HG03558 (cell line): ENCODE measurements around the gene GRB10.

ENCODE experiments used
- ATAC-seq: cut with Tn5 transposase; IDR thresholded peaks from one replicate; pipeline ENCODE4 v1.9.1; 2021; ENCODE audit warnings: moderate number of reproducible peaks; ENCODE audit not compliant: unreplicated experiment; ENCODE audit errors: extremely low read depth

The GRB10 gene

GRCh38 chr7:50805447-50806125 lies 22.9 kb upstream of the GRB10 start:
- ATAC-seq = no peak

- no peak for ATAC-seq
Observed at GRCh38 chr7:50803359-50804337, 21.0 kb upstream of the GRB10 start.

DNA sequence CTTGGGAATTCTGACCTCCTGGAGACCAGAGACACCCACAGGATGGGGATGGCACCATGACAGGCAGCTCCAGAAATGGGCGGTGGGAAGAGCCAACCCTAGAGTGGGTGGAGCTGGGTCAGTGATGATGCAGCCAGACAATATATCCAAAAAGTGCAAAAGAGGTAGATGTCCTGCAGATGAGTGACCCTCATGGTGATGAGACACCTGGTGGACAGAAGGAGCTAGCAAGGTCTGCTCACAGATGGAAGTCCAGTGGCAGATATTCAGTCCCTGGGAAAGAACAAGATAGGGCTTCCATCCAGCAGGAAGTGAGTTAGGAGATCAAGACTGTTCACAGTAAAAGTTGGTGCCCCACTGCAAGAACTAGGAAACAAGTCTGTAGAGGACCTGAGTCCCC lies 19.2 kb upstream of the GRB10 start:
- no peak for ATAC-seq

DNA sequence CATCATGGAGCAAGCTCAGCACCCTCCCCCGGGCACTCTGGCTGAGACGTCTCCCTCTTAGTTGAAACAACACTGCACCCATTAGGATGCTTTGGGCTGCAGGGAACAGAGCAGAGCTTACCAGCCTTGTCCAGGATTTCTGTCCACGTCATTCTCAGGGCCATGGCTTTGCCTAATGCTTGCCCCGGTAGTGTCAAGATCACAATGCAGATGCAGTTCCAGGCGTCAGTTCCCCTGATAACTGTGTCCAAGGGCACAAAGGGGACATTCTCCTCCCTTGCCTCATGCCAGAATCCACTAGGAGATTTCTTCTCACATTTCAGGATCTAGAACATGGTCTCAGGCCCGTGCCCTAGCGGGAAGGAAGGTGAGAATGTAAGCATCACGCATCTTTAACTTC lies 17.2 kb upstream of the GRB10 start:
- ATAC-seq = no peak

GRCh38 chr7:50798126-50798525 lies 15.4 kb upstream of the GRB10 start:
- no peak for ATAC-seq

DNA sequence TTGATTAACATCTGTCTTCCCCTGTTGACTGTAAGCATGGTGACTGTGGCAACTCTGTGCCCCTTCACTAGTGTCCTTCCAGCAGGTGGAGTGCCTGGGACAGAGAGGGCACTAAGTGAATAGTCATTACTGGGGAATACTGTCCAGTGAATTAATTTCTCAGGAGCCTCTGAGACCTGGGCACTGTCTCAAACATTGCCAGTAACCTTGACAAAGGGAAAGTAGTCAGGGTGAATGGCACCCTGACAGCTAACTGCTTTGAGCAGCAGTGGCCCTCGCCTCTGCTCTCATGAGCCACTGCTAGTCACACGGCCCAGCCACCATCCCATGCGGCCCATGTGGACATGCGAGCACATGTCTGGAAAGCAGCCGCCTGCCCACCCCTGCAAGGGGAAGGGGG lies 13.1 kb upstream of the GRB10 start:
- no peak for ATAC-seq

DNA sequence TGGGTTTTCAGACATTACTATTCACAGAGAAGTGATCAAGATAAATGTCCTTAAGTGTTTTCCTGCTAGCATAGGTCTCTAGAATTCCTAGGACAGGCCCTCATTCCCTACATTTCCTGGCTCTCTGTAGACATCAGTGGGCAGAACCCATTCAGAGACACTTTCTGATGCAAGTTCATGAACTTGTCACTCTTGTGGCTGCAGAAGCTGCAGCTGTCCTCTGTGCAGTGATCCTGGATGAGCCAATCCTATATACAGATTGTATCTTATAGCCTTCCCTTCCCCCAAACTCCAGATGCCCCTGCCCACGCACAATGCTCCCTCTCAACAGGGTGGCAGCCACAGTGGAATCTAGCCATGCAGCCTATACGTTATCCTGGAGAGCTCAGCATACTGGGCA lies 12.6 kb upstream of the GRB10 start:
- ATAC-seq = no peak

DNA sequence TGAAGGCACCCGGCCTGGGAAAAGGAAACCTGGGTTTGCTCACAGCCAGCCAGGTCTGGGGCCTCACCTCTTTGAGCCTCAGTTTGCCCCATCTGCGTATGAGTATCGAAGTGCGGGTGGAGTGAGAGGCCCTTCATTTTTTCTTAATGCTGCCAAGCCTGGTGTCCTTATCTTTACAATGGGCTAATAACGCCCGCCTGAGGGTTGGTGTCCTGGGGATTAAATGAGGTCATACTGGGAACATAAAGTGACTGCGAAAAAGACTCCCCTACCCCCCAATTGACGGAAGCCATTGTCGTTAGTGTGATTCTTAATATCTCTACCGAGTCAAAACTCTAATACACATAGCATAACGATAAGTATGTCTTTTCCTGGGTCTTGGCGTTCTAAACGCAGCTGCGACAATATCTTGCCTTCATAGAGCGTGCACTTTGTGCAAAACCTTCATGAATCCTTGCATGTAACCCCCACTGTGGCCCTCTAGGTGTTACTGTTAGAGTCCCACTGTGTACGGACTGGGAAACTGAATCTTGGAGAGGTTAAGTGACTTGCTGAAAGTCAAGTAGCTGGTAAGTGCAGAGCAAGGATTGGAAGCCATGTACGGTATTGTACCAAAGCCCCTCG lies 11.4 kb upstream of the GRB10 start:
- no peak for ATAC-seq

DNA sequence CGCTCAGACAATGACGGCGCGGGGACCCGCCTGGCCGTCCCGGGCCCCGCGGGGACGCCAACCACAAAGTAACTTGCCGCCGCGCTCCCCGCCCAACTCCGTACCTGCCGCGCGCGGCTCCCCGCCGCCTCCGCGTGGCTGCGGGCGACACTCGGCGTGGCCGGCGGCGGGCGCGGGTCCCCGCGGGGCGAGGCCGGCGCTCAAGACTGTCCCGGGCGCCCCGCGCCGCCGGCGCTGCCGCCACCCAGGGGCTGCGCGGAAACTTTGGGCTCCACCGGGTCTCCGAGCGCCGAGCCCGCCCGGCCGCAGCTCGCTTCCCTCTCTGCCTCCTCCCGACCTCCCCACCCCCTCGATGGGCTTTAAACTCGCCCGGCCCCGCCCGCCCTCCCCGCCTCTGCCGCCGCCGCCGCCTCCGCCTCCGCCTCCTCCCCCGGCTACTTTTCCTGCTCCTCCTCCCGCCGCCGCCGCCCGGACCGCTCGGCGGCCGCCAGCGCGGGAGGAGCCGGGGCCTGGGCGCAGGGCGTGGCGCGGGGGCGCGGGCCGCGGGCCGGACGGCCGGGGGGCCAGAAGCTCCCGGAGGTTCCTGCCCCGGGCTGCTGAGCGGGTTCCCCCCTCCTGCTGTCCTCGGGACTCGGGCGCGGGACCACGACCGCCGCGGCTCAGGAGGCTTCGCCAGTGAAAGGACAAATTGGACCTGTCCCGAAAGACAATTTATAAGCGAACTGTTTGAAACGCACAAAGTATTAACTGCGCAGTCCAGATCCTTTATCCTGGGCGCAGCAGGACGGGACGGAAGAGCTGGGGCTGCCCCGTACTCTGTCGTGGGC lies 10.6 kb upstream of the GRB10 start:
- no peak for ATAC-seq

GRCh38 chr7:50792342-50793119 lies 9.8 kb upstream of the GRB10 start:
- ATAC-seq = no peak

DNA sequence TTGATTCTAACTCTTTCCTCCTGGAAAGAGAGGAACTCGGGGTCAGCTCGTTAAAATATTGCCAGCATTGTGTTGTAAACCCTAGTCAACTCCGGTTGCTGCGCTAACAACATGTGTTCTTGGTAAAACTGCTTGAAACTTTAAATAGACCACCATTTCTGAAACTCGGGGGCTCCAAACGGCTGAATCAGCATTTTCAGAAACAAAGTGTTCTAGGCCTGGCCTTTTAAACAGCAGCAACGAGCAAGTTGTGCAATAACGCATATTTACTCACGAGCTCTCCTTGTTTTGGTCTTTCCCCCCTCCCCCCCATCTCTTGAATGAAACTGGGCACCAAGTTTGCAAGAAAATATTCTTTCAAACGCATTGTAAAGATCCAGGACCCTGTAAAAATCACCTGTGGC lies 9.2 kb upstream of the GRB10 start:
- no peak for ATAC-seq

DNA sequence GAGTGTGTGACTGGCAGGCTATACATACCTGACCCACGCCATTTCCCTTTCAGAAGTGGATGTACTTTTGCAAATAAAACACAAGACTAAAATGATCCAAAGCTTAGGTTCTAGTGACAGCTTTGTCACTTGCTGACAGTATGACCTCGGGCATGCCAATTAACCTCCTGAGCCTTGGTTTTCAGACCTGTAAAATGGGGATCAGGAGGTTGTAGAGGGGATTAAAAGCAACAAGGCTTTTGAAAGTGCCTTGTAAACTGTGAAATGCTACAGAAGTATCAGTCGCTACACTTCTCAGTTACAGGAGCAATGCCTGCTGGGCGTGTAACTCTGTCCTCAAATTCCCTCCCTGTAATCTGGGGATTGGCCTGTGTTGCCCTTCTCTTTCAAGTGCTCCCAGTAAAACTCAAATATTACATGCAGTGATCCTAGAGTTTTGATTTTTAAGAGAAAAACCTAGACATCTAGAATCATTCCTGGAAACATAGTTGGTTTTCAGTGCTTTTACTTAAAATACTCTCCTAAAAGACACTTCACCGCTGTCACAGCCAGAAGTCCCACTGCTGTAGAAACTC lies 8.8 kb upstream of the GRB10 start:
- no peak for ATAC-seq

DNA sequence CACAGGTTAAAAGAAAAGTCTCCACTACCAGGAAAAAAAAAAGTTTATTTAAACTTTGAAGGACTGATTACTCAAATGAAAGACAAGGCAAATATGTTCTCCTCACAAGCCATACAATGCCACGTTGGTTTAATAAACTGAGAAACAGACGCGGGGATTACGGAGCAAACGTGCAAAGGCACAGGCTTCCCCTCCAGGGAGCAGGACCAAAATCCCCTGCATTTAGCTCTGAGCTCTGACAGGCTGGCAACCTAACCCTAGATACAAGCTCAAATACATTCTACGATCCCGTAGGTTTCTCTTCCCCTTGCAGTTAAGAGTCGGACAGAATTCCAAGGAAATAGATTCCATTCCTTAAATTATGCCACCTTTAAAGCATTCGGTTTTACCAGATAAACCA lies 7.7 kb upstream of the GRB10 start:
- no peak for ATAC-seq

GRCh38 chr7:50788382-50788781 lies 5.7 kb upstream of the GRB10 start:
- ATAC-seq = no peak

GRCh38 chr7:50787825-50788224 lies 5.1 kb upstream of the GRB10 start:
- no peak for ATAC-seq

- ATAC-seq = no peak
Observed at GRCh38 chr7:50785346-50785745, 2.6 kb upstream of the GRB10 start.

GRCh38 chr7:50783801-50784507 lies 1.3 kb upstream of the GRB10 start:
- no peak for ATAC-seq

DNA sequence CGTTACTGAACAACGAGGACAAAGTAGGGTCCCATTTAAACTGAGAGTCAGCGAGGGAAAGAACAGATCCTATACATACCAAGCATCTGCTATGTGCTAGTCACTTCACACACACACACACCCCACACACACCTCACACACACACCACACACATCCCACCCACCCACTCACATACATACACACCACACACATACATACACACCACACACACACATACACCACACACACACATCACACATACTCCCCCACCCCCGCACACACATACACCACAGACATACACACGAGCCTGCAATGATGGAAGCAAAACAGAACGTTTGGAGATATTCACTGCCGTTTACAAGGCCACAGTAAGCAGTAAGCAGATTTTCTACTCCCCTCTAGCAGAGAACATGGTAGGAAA lies 607 bp upstream of the GRB10 start:
- ATAC-seq = no peak
